DMS79 treated with DMSO at 0.1 percent for 48 hours (cell line): Measurements from ENCODE around the gene HRAS.
A peak's percentile ranks its signal among the peaks of the same experiment; 100 is the strongest.

Experiments
- DNase-seq: peaks from one replicate; lab custom pipeline; 2025; lab: John Stamatoyannopoulos, UW

Gene HRAS

DNA sequence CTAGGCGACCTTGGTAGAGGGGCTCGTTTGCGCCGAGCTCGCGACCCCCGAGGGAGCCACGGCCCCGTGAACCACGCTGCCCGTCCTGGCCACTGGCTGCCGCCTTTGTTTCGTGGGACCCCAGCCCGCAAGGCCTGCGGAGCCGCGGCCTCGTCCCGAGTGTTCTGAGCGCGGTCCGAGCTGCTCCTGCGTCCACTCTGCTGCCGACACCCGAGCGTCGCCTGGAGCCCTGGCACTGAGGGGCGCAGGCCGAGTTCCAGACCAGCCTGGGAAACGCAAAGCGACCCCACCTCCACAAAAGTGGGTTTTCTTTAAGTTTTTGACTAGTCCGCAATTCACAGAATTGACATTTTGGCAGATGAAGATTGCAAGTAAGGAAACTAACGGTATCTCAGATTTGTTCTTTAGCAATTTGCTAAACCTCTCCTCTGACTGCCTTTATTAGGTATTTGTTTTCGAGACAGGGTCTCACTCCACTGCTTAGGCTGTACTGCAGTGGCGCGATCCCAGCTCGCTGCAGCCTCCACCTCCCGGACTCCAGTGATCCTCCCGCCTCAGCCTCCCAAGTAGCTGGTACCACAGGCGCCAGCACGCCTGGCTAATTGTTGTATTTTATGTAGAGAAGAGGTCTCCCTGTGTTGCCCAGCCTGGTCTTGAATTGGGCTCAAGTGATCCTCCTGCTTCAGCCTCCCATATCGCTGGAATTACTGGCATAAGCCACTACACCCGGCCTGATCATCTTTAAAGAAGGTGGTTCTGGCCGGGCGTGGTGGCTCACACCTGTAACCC lies 27.5 kb downstream of the HRAS start:
- DNase-seq, result no peak

DNA sequence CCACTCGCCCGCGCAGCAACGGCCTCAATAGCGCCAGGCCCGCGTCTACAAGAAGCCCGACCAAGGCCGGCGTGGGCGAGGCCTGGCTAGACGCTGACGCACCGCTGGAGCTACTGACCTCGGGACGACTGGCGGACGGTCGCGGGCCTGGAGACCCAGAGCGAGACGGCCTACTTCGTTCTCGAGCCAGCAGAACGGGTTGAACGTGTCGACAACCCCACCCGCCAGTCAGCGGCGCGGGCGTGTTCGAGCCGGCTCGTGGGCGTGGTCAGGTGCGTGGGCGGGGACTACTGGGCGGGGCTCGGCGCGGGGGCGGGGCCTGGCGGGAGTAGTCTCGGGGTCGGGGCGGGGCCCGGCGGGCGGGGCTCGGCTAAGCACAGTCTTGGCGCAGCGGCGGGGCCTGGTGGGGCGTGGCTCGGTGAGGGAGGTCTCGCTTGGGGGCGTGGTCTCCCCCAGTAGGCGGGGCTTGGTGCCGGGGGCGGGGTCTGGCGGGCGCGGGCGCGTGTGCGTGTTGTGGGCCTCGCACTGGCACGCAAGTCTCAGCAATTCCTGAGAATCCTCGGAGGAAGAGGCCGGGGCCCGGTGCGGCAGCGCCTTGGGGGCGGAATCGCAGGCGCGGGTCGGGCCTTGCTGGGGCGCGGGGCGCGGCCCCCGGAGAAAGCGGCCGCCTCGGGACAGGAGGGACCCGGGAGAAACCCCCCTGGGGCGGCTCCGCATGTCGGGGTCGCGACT lies 28.2 kb downstream of the HRAS start, which contains the start of gene RNH1:
TSS of gene RNH1 (minus strand) at position 248 of the 732 bp plus-strand sequence. CDS start 5,080 bp downstream, outside the sequence.
- peak; percentile 39 for DNase-seq

- peak; percentile 40 for DNase-seq
These were observed 29.0 kb downstream of the HRAS start for GRCh38 chr11:506238-506994.

DNA sequence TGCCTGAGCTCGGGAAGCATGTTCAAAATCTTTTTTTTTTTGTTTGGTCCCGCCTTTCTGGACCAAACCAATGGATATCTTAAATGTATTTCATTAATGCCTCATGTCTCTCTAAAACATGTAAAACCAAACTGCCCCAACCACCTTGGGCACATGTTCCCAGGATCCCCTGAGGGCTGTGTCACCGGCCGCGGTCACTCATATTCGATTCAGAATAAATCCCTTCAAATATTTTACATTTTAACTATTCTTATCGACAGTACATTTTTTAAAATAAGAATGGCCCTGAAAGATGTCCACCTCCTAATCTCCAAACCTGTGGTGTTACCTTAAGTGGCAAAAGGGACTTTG lies 30.4 kb downstream of the HRAS start:
- DNase-seq, result no peak

DNA sequence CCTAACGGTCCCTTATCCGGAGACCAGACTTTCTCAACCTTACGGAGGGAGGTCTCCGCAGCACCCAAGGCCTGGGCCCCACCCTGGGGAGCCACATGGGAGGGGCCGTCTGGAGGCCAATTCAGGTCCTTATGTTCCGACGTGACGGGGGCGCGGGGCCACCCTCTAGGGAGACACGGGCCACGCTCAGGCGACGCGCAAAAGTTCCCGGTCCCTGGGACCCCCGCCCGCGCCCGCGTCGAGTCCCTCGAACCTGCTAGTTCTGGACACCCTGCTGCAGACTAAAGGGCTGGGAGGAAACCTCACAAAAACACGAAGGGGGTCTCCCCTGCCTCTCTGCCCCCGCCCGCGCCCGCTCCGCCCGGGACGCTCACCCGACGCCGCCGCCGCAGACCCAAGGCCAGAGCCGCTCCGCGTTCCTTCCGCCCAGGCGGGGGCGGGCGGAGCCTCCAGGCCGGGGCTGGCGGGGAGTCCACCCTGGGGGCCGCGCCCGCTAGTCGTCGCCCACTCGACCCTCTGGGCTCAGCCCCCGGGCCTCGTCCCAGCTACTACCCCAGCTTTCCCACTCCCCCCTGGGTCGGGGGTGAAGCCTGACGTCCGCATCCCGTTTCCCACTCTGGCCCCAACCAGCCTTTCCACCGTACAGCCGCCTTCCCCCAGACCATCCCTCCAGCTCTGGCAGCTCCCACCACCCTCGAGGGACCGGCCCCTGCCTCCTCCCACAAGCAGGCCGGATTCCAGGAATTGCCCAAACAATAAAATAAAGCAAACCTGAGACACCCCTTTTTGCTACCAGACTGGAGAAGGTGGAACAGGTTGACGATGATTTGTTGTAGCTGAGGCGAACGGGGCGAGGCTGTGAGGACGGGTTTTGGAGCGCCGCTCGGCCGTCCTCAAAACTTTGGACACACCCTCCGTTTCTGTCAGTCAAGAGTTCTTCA lies 31.1 kb downstream of the HRAS start:
- DNase-seq, result no peak

GRCh38 chr11:503179-503981 lies 32.0 kb downstream of the HRAS start:
- no peak for DNase-seq

GRCh38 chr11:502288-503178 lies 32.8 kb downstream of the HRAS start:
- DNase-seq, result no peak

DNA sequence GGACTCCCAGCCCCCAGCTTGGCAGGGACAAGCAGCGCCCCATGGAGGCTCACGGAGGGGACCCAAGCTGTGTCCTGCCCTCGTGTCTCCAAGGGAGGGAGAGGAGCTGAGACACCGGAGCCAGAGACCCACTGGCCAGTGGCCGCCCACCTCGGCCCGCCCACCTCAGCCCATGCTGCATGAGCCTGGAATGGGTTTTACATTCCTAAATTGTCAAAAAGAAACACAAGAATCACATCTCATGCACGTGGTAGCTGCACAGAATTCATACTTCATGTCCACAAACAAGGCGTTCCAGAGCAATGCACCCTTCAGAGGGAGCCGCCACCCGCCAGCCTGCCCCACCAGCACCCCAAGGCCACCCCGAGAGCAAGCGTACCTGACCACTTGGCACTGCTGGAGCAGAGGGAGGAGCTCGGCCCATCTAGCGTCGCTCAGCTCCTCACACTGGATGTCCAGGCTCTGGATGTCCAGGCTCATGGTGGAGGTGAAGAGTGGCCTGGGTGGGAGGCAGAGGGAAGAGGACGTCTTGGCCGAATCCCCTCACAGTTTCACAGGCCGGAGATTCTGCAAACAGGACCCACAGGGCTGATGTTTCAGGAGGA lies 33.6 kb downstream of the HRAS start:
- DNase-seq, result no peak

- DNase-seq, result no peak
These were observed 34.2 kb downstream of the HRAS start for GRCh38 chr11:501001-501682.

DNA sequence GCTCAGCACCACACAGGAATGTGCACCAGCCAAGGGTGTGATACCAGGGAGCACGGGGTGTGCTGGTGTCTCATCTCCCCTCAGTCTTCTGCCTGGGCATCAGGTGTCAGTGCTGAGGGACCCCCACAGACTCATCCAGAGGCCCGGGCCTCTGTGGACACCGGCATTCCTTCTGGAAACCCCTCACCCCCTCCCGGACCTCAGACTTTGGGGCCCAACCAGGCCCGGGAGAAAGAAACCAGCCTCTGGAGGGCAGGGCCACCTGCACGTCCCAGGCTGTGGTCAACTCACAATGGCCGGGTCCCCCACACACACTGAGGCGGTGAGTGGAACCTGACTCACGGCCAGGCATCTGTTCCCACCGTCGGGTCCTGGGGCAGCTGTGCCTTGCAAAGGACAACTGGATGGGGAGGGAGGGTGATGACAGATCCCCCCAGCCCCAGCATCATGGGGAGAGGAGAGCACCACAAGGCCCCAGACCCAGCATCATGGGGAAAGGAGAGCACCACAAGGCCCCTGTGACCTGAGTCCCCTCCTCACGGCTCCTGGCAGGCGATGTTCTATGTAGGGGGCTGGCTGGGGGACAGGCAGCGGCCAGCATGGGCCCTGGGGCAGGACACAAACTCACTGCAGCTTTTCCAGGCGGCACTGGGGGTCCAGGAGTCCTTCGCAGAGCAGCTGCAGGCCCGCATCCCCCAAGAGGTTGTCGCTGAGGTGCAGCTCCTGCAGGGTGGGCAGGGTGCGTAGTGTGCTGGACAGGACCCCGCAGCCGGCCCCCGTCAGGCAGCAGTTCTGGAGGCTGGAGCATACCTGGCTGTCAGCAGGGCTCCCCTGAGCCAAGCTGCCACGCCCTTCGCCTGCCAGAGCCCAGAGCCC lies 35.9 kb downstream of the HRAS start:
- no peak for DNase-seq

DNA sequence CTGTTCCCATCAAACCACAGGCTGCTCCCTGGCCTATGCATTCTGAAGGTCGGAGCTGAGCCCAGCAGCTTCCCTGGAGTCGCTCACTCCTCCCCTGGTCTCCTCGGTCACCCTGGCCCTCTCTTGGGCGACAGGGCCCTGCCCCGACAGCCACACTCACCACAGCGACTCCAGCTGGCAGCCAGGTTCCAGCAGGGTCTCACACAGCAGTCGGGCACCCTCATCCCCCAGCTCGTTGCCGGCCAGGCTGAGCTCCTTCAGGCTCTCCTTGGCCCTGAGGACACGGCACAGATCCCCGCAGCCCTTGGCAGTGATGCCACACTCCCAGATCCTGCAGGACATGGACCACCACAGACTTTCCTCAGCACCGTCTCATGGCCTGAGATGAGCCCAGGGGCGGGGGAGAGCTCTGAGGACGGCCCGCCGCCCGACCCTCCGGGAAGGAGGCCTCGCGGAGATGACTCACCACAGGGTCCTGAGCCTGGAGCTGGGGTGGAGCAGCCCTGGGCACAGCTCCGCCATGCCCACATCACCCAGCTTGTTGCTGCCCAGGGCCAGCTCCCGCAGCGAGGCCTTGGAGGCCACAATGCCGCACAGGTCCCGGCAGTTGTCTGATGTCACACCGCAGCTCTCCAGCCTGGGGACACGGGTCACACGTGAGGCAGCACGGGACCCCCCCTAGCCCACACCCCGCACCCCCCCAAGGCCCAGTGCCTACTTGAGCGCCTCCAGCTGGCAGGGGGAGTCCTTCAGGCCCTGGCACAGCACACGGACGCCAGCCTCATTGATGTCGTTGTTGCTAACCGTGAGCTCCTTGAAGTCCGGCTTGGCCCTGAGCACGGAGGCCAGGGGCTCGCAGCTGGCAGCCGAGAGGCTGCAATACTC lies 36.8 kb downstream of the HRAS start:
- DNase-seq, result no peak

- DNase-seq, result no peak
These were observed 37.6 kb downstream of the HRAS start for GRCh38 chr11:497565-498296.

DNA sequence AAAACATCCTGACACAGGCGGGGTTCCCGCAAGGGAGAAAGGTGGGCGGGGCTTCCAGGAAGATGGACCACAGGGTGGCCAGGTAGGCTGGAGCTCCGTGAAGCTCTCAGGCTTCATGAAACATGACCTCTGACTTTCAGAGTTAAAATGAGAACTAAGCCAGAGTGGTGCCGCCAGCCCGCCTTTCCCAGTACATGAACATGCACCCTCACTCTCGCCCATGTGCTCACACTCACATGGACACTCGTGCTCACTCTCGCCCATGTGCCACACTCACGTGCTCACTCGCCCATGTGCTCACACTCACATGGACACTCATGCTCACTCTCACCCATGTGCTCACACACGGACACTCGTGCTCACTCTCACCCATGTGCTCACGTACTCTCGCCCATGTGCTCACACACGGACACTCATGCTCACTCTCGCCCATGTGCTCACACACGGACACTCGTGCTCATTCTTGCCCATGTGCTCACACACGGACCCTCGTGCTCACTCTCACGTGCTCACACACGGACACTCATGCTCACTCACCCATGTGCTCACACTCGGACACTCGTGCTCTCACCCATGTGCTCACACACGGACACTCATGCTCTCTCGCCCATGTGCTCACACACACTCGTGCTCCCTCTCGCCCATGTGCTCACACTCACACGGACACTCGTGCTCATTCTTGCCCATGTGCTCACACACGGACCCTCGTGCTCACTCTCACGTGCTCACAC lies 38.4 kb downstream of the HRAS start:
- DNase-seq, result no peak

DNA sequence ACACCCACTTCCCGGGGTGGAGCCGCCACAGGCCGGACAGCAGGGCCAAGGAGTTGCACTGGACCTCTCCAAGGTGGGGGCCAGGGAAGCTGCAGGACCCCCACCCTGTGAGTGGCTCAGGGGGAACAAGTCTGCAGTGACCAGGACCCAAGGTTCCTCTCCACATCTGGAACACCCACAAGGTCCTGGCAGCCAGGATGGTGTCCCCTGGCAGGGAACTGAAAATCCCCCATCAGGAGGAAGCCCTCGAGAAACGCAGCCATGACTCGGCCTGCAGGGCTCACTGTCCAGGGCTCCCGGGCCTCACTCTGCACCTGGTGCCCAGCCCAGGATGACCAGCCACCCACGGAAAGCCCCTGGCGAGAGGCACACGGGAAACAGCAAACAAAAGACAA lies 39.8 kb downstream of the HRAS start:
- DNase-seq, result no peak
